B cell (primary cell): ENCODE measurements around the gene COG5. TPM values are rescaled to one million over a fixed set of nuclear protein-coding genes. Genes with fewer than 3 reads are reported as not detected.

Experiments used
- ATAC-seq: fragments of 200-7000 bp; cut with Tn5 transposase; one replicate; pipeline ENCODE4 v1.10.0; 2021; ENCODE audit warnings: low read depth, mild to moderate bottlenecking, moderate number of reproducible peaks, moderate library complexity
- CTCF ChIA-PET: fragments of 350-600 bp; sonication (Branson Sonifier 250); formaldehyde crosslinking; loops from one replicate; lab custom pipeline; 2021; ENCODE audit warnings: antibody characterized with exemption, inconsistent platforms; lab: Charles Lee
- POLR2A ChIA-PET: fragments of 350-600 bp; sonication (Branson Sonifier 250); formaldehyde crosslinking; loops from one replicate; lab custom pipeline; 2021; ENCODE audit warnings: antibody characterized with exemption; lab: Charles Lee
- DNase-seq: peaks from one replicate; pipeline ENCODE4 v3.0.0; 2013
- H2AFZ ChIP-seq: 2 replicates; pipeline ENCODE4 v1.6.1; 2012; ENCODE audit warnings: mild to moderate bottlenecking, low read depth, low read length; ENCODE audit not compliant: insufficient read depth, poor library complexity, severe bottlenecking
- H3K27ac ChIP-seq, 2 donors: 1 replicate in 1 of 2; 2 replicates in 1 of 2; pipeline ENCODE4 v1.5.1; 2012 to 2013; ENCODE audit warnings: low read length in 2 of 2, mild to moderate bottlenecking in 2 of 2, moderate library complexity in 1 of 2
- H3K27me3 ChIP-seq, 4 experiments: fragments of 200-600 bp in 1 of 4; sonication (generic) in 1 of 4; replicated peaks in 1 of 4; 1 replicate in 2 of 4; 2 replicates in 2 of 4; pipeline versions ENCODE4 v1.6.1 to v1.7.0; 2013 to 2016; ENCODE audit warnings: low read length in 3 of 4, mild to moderate bottlenecking in 2 of 4, mixed read lengths in 1 of 4, moderate library complexity in 1 of 4; ENCODE audit not compliant: insufficient read depth in 4 of 4, control insufficient read depth in 3 of 4; ENCODE audit errors: control extremely low read depth in 1 of 4
- H3K36me3 ChIP-seq, 2 experiments: replicated peaks in 1 of 2; 1 replicate in 1 of 2; 2 replicates in 1 of 2; pipeline versions ENCODE4 v1.6.1 to v1.7.1; 2013; ENCODE audit warnings: low read length in 1 of 2; ENCODE audit not compliant: insufficient read depth in 2 of 2, control insufficient read depth in 1 of 2; ENCODE audit errors: control extremely low read depth in 1 of 2, extremely low read depth in 1 of 2
- H3K4me1 ChIP-seq, 2 donors: fragments of 200-600 bp in 1 of 2; sonication (generic) in 1 of 2; 1 replicate in 1 of 2; 2 replicates in 1 of 2; pipeline versions ENCODE4 v1.5.1 to v1.6.1; 2013 to 2017; ENCODE audit warnings: low read length in 2 of 2; ENCODE audit not compliant: control insufficient read depth in 2 of 2, insufficient read depth in 2 of 2
- H3K4me2 ChIP-seq: replicated peaks from 2 replicates; pipeline ENCODE3; 2012; ENCODE audit warnings: mild to moderate bottlenecking, low read depth, low read length; ENCODE audit not compliant: poor library complexity, severe bottlenecking
- H3K4me3 ChIP-seq, 5 experiments: fragments of 200-600 bp in 1 of 5; sonication (generic) in 1 of 5; 1 replicate in 3 of 5; 2 replicates in 2 of 5; pipeline versions ENCODE4 v1.5.1 to v1.7.0; 2011 to 2016; ENCODE audit warnings: low read length in 4 of 5, mild to moderate bottlenecking in 4 of 5, low read depth in 2 of 5, control low read depth in 1 of 5, moderate library complexity in 1 of 5; ENCODE audit not compliant: insufficient read depth in 1 of 5; ENCODE audit errors: control extremely low read depth in 1 of 5, extremely low read depth in 1 of 5
- H3K79me2 ChIP-seq: fragments of 200-600 bp; sonication (generic); one replicate; pipeline ENCODE4 v1.6.0; 2016; ENCODE audit warnings: low read length; ENCODE audit not compliant: control insufficient read depth, insufficient read depth
- H3K9ac ChIP-seq: fragments of 200-600 bp; sonication (generic); 2 replicates; pipeline ENCODE4 v1.6.1; 2017; ENCODE audit warnings: mild to moderate bottlenecking, low read length, moderate library complexity
- H3K9me3 ChIP-seq, 3 donors: one replicate each; pipeline versions ENCODE4 v1.6.1 to v1.7.1; 2013; ENCODE audit warnings: low read length in 2 of 3; ENCODE audit not compliant: control insufficient read depth in 2 of 3, insufficient read depth in 1 of 3; ENCODE audit errors: control extremely low read depth in 1 of 3
- H4K20me1 ChIP-seq: 2 replicates; pipeline ENCODE4 v1.6.0; 2012; ENCODE audit warnings: mild to moderate bottlenecking, low read length; ENCODE audit not compliant: insufficient read depth, control insufficient read depth, poor library complexity, severe bottlenecking
- H3K27ac Mint-ChIP-seq: one replicate; pipeline ENCODE4 v1.8.0; 2021; ENCODE audit warnings: mixed read lengths
- H3K27me3 Mint-ChIP-seq: one replicate; pipeline ENCODE4 v1.8.0; 2021; ENCODE audit warnings: mixed read lengths
- H3K4me1 Mint-ChIP-seq: one replicate; pipeline ENCODE4 v1.8.0; 2021; ENCODE audit warnings: mixed read lengths
- H3K4me3 Mint-ChIP-seq: one replicate; pipeline ENCODE4 v1.8.0; 2021; ENCODE audit warnings: mixed read lengths
- H3K9me3 Mint-ChIP-seq: one replicate; pipeline ENCODE4 v1.8.0; 2022; ENCODE audit warnings: mixed read lengths; ENCODE audit not compliant: insufficient read depth
- CTCF ChIP-seq: fragments of 200-600 bp; IDR thresholded peaks from one replicate; pipeline ENCODE4 v1.8.0; 2022; ENCODE audit warnings: antibody characterized with exemption, mild to moderate bottlenecking
- EZH2 ChIP-seq: IDR thresholded peaks from 2 replicates; pipeline ENCODE4 v1.6.1; 2012; ENCODE audit warnings: borderline replicate concordance, low read depth, mild to moderate bottlenecking, moderate library complexity, low read length; ENCODE audit not compliant: insufficient read depth, poor library complexity, severe bottlenecking
- WGBS: methylation state at CpG from one replicate; pipeline ENCODE4 v1.1.5; 2013; ENCODE audit warnings: missing lambda C conversion rate; ENCODE audit not compliant: insufficient coverage; 5-methylcytosine and 5-hydroxymethylcytosine counted together
- intact Hi-C: fragments of 100-400 bp; cut with micrococcal nuclease; formaldehyde crosslinking; loops from one replicate; pipeline ENCODE4 v1.10.0; 2022
- polyA plus RNA-seq: library from polyadenylated mRNA; depleted of rRNA; stranded (reverse); fragments of >200 nt; gene quantifications from 2 replicates; pipeline ENCODE4 v1.2.3, GENCODE V29; 2012
- total RNA-seq, 2 donors: library from RNA; stranded (reverse); fragments of 120-200 nt in 1 of 2; gene quantifications; 1 replicate in 1 of 2; 2 replicates in 1 of 2; pipeline versions ENCODE4 v1.2.3 to v1.2.4, GENCODE V29; 2013 to 2022

The COG5 gene
- total and polyA plus RNA-seq, 2 donors (not counting 1 experiment from before 2014, with no cell fraction given), result 7.0 to 73.0 TPM

GRCh38 chr7:107344799-107345198 is 218.9 kb downstream of the COG5 start:
- Histone ChIP-seq H3K9me3 (no peaks in the 10 kb centered on the region), H3K4me3 (no peak overlapping the region), H3K36me3 (no peaks in the 10 kb centered on the region), H4K20me1 (peaks cover 2% of the 10 kb centered on the region), H3K27ac (no peak overlapping the region), H3K9ac (no peak overlapping the region), H3K79me2 (peaks cover 3% of the 10 kb centered on the region), H3K4me1 (no peaks in the 10 kb centered on the region), H3K4me2 (no peak overlapping the region), H2AFZ (no peak overlapping the region), H3K27me3 (no peaks in the 10 kb centered on the region)
- CTCF ChIA-PET, result no interaction called here
- H3K9me3 Mint-ChIP-seq, result peaks cover 7% of the 10 kb centered on the region
- ATAC-seq (no peak), DNase-seq (no peak)
- WGBS, result 100% methylated on average over 4 of the region's 5 CpGs
- TF ChIP-seq CTCF, result no peak
- TF ChIP-seq EZH2, result no peak
- H3K27ac Mint-ChIP-seq, result no peak overlapping the region
- no peak overlapping the region for H3K4me3 Mint-ChIP-seq
- POLR2A ChIA-PET, result no interaction called here
- H3K4me1 Mint-ChIP-seq, result peaks cover 3% of the 10 kb centered on the region
- intact Hi-C loops, result no loop called here
- no peaks in the 10 kb centered on the region for H3K27me3 Mint-ChIP-seq

- no peaks in the 10 kb centered on the region for H3K4me1 ChIP-seq
- peaks cover 4% of the 10 kb centered on the region for H3K79me2 ChIP-seq
- no peaks in the 10 kb centered on the region for H3K27me3 ChIP-seq
- H3K4me3 ChIP-seq, result no peak overlapping the region
- intact Hi-C loops, result no loop called here
- ChIA-PET POLR2A (no interaction called here), CTCF (no interaction called here)
- TF ChIP-seq CTCF, result no peak
- Mint-ChIP-seq H3K27ac (no peak overlapping the region), H3K9me3 (peaks cover 7% of the 10 kb centered on the region), H3K4me3 (no peak overlapping the region), H3K4me1 (peaks cover 3% of the 10 kb centered on the region), H3K27me3 (no peaks in the 10 kb centered on the region)
- no peaks in the 10 kb centered on the region for H3K9me3 ChIP-seq
- DNase-seq (no peak), ATAC-seq (no peak)
- no peaks in the 10 kb centered on the region for H3K36me3 ChIP-seq
- no peak overlapping the region for H2AFZ ChIP-seq
- H4K20me1 ChIP-seq, result peaks cover 4% of the 10 kb centered on the region
- no peak overlapping the region for H3K4me2 ChIP-seq
- H3K9ac ChIP-seq, result no peak overlapping the region
- H3K27ac ChIP-seq, result no peak overlapping the region
- WGBS, result 100% methylated on average over 2 of the region's 4 CpGs
Observed at GRCh38 chr7:107344286-107344685, 219.4 kb downstream of the COG5 start.
